ENCODE data around the gene STK32C.
A peak's percentile ranks its signal among the peaks of the same experiment; 100 is the strongest.

Gene STK32C

DNA sequence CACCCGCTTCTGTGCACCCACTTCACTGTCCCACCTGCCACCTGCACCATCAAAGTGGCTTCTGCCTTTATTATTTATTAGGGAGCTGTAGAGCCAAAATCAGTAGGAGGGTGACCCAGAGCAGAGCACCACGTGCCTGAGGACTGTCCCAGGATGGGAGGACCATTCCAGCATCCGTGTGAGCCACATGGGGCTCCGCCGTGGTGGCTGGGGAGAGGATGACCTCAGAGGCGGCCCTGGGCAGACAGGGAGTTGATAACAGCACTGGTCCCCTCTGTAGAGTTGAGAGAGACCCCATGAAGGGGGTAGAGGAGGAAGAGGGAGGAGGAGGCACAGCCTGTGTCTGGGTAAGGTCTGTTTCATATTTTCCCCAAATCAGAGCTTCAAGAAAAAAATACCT is 129.7 kb downstream of the STK32C start:
- no peak for DNase-seq

DNA sequence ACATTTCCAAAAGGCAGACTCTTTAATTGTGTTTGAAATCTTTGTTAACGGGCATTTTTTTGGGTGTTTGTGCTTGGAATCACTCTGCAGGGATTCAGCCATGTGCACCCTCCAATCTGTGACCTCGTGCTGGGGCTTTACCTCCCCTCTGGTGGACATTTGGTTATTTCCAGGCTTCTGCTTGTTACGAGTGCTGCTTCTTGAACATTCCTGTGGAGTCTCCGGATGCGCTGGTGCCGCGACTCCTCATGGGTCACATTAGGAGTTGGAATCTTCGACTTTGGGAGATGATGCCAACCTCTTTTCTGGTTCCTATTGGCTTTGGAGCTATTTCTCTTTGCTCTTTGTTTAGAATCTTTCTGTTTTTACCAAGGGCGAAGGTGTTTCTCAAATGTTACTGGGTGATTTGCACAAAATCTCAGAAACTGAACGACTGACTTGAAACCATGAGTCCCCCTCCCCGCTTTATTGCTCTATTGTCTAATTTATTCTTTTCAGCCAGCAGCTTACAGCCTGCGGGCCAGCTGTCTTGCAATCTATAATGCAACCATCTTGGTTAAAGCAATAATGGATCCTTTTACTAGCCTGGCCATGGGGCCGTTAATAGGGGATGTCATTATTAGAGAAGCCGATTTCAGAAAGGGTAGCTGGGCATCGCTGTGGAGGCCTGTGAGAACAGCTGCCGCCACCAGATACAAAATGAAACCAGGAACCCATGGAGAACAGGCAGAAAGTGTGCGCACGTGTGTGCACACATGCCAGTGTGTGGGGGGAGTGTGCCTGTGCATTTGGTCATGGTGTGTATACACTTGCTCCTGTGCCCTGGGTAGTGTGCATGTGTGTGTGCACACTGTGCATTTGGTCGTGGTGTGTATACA is 130.9 kb downstream of the STK32C start:
- no peak for DNase-seq

DNA sequence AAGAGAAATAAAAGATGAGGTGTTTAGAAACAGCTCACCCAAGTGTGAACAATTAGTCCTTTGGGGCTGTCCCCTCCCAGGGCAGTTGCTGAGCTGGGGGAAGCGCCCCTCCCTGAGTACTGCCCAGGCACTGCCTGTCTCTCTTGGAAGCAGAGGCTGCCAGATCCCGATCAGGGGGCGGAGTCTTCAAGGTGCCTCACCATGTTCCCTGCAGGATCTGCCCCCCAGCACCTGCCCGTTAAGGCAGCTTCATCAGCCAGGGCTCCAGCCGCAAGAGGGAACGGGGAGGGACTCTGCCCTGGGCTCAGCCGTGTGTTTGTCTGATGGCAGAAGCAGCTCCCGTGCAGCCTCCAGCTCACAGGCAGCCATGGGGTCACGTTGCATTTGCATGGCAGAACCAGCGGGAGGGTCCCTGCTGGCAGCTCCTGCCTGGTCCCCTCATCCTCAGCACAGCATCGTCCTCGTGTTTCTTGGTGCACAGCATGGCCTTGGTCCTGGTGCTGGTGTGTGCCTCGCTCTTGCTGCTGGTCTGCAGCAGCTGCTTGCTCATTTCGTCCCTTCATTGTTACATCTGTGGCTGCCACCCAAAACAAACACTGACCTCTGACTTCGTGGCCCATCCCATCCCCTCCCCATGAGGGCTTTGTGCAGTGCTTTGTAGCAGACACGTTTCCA is 131.7 kb downstream of the STK32C start:
- peak; percentile 35 for DNase-seq

DNA sequence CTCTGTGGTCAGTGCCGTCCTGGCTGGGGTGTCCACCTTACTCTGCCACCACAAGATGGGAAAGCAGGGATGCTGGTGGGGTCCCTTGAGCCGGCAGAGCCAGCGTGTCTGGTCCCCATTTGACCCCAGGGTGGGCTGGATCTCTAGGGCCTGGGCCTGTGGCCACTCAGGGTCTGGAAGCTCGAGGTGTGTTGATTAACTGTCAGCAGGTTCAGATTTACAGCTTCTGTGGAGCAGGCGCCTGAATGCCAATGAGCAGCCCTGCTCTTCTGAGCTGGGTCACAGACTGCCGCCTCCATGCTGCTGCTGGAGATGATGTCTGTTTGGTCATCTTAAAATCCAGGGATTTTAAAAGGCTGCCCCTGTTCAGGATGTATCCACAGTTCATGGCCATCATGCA is 132.3 kb downstream of the STK32C start:
- DNase-seq = no peak

DNA sequence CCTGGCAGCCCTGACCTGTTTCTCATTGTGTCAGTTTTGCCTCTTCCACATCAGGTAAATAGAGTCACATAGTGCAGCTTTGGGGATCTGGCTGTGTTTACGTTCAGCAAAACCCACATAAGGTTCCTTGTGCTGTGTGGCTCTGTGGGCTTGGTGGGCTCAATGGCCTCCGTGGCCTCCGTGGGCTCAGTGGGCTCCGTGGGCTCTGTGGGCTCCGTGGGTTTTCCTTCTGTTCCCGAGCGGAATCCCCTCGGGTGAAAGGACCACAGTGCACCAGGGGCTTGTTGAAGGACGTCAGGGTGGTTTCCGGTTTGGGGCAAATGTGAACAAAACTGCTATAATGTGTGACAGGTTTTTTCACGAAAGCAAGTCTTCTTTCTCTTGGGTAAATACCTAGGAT is 133.5 kb downstream of the STK32C start:
- DNase-seq = no peak

DNA sequence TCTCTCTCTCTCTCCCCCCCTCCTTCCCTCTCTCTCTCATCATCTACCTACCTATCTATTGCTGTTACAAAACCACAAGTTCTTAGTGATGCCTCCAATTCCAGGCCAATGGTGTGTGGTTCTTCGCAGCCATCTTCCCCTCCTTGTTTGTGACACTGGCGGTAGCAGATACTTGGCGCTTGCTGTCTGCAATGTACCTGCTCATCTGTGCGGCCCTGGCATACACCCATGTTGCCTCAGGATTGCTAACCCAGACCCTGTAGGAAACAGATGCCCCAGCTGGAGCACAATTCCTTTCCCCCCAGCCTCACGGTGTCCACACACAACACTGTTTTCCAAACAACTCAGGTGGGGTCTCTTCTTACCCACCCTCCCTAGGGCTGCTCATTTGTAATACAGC is 134.6 kb downstream of the STK32C start:
- no peak for DNase-seq

DNA sequence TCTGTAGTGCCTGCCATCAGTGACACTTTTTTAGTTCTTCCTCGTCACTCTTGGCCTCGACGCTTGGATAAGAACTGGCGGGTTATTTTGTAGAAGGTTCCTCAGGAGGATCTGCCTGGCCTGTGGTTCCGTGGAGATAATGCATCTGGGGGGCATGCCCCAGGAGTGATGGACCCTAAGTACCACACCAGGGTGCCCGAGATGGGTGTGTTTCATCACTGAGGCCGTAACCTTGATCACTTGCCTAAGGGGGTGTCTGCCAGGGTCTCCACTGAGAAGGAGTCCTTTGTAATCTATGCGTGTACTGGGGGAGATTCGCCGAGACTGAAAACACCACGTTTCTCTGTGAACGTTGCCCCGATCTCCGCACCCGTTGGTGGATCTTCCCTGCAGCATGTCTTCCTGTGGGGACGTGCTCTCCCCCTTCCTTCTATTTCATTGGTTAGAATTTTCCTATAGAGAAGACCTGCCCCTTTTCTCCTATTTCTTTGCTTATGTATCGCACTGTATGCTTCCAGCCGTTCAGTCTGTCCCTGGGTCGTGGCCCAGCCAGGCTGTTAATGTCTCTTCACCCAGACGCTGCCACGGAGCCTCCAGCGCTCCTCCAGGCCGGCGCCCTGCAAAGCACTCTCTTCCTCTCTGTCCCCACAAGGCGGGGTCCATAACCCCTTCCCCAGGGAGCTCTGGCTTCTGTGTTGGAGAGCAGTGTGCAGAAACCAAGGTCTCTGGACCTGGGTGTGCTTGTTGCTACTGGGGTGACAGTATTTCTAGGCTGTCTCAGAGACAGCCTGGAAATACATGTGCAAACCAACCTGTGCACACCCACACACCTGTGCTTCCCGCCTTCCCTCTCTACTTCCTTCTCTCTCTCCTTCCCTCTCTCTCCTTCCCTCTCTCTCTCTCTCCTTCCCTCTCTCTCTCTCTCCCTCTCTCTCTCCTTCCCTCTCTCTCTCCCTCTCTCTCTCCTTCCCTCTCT is 135.4 kb downstream of the STK32C start:
- DNase-seq = no peak

DNA sequence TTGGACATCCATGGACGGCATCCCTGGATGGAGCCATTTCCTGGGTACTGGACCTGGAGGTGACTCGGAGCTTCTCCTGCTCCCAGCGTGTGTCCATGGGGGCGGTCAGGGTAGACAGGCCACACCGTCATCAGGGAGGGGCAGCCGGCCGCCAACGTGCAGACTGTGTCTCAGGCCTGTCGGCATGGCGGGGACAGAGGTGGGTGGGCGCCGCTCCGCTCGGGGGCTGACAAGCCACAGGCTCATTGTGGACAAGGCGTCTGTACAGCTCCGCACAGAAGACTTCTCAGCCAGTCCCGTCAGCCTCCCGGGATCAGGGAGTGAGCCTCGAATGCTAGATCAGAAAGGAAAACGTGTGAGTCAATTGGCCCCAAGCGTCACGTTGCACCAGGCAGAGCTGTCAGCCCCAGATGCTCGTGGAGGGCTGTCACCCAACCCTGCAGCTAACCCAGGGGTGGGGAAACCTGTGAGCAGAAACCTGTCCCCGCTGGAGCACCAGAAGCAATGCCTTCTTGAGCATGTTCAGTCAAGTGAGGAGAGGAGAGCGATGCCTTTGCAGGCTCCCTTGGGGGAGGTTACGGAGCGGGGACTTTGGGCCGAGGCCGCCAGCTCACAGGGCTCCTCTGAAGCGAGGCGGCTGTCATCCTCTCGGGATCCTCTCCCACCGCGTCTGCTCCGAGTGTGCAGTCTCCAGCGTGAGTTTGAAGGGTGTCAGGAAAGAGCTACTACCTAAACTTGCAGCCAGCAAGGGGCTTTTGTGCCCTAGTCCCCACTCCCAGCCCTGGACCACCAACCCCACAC is 137.0 kb downstream of the STK32C start:
- no peak for DNase-seq

DNA sequence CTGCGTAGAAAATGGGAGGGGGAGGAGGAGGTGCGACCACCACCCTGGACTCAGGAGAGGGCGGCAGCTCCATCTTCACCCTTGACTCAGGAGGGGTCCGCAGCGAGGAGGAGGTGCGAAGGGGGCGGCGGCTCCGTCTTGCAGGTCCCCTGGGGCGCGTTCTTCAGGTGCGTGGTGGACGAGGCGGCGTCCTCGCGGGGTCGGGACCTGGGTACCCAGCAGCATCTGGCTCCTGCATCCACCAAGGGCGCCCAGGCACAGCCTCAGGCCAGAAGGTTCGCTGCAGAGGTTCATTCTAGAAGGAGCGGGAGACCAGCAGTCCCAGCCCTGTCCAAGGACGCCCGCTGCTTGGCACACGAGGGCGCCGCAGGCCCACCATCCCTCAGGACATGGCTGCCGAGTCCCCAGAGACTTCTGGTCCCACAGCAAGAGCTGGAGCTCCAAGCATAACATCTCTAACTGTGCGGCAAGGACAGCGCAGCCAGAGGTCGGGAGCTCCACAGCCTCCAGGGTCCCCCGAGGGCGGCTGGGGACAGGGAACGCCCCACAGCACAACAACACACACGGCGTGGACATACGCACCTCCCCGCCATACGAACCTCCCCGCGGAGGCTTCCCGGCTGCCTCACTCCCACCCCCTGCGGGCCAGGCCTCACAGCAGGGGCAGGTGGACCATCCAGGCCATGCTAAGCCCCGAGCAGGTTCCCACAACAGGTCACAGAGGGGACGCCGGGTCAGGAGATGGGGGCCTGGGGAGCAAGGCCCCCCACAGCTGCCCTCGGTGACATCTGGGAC is 137.8 kb downstream of the STK32C start:
- no peak for DNase-seq

DNA sequence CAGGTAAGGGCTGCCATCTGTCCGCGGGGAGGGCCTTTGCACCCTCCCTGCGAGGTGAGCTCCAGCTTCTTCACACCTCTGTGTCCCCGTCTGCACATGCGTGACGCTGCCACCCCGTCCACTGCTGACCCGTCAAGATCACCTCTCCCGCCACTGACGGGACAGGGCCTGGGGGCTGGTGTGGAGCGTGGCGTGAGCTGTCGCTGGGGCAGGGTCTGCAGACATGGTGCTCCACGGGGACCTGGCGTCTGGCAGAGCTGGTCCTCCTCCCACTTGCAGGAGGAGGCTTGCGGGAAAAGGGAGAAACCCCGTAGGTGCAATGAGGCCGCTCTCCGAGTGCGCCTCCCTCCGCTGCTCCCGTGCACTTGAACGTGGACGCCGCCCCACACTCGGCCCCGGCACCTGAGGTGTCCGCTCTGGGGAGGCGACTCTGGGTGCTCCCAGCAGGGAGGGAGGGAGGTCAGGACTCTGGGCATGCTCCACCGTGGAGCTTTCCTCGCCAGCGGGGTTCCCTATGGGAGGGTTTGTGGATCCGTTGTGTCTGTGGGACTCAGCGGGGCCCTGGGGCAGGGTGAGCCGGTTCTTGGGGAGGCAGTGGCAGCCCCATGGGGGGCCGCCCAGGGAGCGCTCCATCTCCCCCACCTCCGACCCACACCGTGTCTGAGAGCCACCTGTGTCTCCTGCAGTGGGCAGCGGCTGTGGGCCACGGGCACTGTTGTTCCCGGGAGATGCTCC is 138.6 kb downstream of the STK32C start:
- DNase-seq = no peak

DNA sequence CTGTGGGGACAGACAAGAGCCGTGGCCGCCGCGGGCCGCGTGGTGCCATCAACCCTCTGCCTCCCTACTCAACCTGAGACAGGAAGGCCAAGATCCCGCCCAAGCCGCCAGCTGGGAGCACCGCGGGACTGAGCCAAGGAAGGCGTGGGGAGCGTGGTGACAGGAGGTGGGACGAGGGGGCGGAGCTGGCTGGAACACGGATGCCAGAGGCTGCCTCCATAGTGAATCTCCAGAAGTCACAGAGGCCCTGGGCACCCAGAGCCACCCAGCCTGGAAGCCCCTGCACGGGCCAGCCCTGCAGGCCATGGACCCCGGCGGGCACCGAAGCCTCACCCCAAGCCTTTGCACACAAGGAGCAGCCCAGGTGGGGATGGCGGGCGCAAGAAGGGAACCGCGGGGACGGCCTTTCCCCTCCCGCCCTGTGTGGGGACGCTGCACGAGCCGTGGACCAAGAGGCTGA is 139.1 kb downstream of the STK32C start:
- no peak for DNase-seq

DNA sequence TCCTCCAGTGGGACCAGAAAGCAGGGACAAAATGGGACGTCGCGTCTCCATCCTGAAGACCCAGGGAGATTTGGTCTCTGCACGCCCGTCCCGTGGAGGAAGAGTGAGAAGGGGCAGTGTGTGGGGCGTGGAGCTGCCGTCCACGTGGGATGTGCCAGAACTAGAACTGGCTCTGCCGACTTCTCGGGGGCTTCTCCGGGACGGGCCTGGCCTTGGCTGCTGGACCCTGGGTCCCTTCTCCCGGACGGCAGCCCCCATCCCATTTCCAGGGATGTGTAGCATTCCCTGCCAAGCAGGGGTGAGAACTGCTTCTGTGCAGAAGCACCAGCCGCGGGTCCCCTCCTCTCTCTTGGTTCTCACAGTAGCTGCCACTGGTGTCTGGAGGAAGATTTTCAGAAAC is 139.8 kb downstream of the STK32C start:
- no peak for DNase-seq

DNA sequence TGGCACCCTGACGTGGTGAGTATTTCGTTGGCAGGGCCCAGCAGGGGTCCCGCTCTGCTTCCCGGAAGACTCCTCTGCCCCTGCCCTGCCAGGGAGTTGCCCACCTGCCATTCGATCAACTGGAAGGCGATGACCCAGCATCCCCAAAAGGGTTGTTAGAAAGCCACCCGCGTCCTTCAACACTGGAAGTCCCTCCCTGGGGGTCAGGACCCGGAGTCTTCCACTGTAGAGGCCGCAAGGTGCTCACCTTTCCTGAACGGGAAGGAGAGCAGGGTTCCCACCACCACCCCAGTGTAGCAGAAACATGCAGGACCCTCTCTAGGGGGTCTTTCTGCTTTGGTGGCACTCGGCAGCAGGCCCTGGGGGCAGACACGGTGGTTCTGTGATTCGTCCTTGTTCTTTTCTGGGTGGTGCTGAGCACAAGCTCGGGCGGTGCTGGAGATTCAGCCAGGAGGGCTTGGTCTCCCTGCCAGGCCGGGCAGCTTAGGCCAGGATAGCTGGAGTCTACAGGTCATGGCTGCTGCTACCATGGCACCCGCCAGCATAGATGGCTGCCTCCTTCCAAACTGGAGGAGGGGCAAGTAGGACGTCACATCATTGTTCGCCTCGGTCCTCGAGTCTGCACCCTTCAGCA is 140.6 kb downstream of the STK32C start:
- DNase-seq = no peak

DNA sequence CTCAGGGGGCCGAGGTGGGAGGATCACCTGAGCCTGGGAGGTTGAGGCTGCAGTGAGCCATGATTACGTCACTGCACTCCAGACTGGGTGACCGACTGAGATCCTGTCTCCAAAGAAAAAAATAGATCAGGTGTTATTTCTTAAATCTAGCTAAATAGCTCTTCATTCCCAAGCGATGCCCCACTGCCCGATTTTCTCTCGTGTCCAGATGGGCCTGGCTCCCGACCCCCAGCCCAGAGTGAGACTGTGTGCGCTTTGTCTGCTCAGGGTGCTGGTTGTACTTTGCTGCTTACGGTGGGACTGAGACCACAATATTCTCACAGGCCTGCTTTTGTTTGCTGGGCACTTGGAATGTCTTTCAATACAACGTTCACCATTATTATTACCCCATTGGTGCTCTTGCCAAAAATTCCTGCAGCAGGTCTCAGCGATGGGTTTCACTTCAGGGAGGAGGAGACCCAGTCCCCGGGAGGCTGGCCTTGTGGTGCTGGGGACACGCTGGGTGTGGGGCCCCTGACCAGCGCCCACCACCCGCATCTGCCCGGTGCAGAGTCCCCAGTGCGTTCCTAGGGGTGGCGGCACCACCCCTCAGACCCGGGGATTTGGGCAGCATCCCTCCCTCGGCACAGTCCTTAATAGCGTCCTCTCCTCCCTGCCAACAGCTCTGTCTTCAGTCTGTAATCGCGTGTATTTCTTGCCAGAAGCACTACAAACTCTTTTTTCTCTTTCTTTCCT is 141.4 kb downstream of the STK32C start:
- no peak for DNase-seq

DNA sequence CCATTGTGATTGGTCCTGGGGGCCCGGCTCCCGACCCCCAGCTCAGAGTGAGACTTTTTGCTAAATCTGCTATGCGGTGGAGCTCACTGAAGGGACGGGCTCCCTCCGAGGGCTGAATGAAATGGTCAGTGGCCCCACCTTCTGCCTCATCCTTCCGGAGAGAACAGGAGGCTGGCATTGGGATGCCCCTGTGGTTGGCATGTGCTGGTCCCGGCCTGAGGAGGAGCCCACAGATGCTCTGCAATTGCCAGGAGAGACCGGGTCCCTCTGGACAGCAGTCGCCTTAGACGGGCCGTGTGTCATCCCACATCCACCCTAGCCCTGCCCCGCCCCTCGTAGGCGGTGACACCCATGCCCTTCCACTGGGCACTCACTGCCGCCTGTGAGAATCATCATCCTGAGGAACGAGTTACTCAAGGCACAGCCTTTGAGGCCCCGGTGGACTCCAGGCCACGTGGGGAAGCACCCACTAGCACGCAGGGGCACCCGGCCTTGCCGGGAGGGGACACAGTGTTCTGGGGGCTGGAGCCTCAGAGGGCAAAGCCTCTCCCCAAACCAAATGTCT is 142.3 kb downstream of the STK32C start:
- no peak for DNase-seq

DNA sequence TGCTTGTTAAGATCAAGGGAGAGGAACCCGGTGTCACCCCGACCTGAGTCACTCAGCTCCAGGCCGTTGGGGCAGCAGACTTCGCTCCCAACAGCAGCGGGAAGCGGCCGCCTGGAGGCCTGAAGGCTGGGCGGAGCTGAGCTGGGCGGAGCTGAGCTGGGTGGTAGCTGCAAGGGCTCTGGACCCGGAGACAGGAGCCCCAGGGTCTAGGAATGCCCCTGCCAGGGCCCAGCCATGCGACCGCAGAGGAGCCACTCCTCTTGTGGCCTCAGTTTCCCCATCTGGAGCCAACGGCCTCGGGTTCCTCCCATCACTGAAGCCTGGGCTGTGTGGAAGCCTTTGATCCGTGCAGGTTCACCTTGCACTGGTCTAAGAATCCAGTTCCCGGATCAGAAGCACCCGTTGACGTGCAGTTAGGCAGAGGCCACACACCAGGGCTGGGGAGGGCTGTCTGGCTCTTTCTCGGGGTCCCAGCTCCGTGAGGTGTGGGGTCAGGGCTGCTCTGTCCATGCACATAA is 142.9 kb downstream of the STK32C start:
- no peak for DNase-seq

DNA sequence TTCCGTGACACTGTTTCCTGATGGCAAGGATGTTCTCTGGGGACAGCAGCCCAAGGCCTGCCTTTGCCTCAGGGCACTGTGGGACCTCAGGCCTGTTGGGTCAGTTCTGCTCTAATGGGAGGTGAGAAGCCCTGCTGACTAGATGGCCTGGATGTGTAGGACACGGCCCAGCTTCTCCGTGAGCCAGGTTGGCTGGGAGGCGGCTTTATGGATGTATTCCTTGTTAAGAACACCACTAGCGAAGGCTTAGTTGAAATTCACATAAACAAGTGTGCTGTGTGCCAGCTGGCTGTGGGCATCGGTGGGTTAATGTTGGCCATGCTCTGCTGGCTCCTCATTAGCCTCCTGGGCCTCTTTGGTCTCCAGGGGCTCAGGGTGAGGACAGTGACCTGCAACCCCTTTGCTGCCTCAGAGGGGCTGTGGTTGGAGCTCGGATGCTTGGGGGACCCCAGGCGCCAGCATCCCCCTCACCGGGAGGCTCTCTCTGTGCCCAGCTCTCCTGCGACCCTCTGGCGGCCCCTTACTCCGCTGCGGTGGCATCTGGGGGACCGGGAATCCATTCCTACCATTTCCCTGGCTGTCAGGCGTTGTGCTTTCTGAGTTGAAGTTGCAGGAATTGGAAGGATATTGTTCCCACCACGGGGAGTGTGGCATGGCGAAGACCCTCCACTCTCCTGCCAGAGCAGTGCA is 143.8 kb downstream of the STK32C start:
- no peak for DNase-seq

DNA sequence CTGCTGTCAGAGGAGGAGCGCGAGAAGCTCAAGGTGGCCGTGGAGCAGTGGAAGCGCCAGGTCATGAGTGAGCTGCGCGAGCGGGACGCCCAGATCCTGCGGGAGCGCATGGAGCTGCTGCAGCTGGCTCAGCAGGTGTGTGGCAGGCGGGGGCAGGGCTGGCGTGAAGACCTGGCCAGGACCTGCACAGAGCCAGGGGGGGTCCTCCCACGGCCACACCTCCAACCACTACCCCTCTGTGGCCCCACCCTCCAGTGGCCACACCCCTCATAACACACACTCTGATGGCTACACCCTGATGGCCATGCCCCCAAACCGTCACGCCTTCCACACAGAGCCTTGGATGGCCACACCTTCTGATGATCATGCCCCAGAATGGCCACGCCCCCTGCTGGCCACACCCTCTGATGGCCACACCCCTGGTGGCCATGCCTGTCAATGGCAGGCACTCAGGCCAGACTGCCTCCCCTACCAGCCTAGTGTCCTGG is 144.4 kb downstream of the STK32C start:
- no peak for DNase-seq
